Gastroesophageal sphincter (tissue), 4 donors: Measurements from ENCODE around the gene YDJC. TPM values are rescaled to one million over a fixed set of nuclear protein-coding genes. Genes with fewer than 3 reads are reported as not detected.

Experiments
- ATAC-seq: fragments of 150-250 bp; one replicate; pipeline ENCODE4 v1.9.1; 2016; ENCODE audit warnings: mild to moderate bottlenecking, moderate library complexity
- H3K27ac ChIP-seq, 4 donors: fragments of 200-600 bp; sonication (generic) in 3 of 4; 1 replicate in 3 of 4; 2 replicates in 1 of 4; pipeline ENCODE4 v1.5.1; 2016 to 2019
- H3K27me3 ChIP-seq: fragments of 200-600 bp; sonication (generic); one replicate; pipeline ENCODE4 v1.5.1; 2019
- H3K36me3 ChIP-seq, 2 donors: fragments of 200-600 bp; sonication (generic); one replicate each; pipeline ENCODE4 v1.5.1; 2019; ENCODE audit warnings: control low read depth in 1 of 2
- H3K4me1 ChIP-seq, 3 donors: fragments of 200-600 bp; sonication (generic); 1 replicate in 2 of 3; 2 replicates in 1 of 3; pipeline ENCODE4 v1.5.1; 2016 to 2019; ENCODE audit warnings: control low read depth in 2 of 3
- H3K4me3 ChIP-seq, 2 donors: fragments of 200-600 bp; sonication (generic); one replicate each; pipeline ENCODE4 v1.5.1; 2019; ENCODE audit warnings: mild to moderate bottlenecking in 1 of 2, moderate library complexity in 1 of 2
- H3K9me3 ChIP-seq, 3 donors: fragments of 200-600 bp; sonication (generic); one replicate each; pipeline ENCODE4 v1.5.1; 2017 to 2019; ENCODE audit warnings: control low read depth in 2 of 3
- CTCF ChIP-seq, 4 experiments: fragments of 200-600 bp in 2 of 4; fragments of 450-650 bp in 2 of 4; sonication (generic) in 1 of 4; IDR thresholded peaks; one replicate each; pipeline ENCODE4 v1.5.1; 2017 to 2019; ENCODE audit warnings: antibody characterized with exemption in 4 of 4, mild to moderate bottlenecking in 2 of 4, moderate library complexity in 2 of 4
- EP300 ChIP-seq: sonication (generic); formaldehyde crosslinking; IDR thresholded peaks from one replicate; pipeline ENCODE4 v1.6.1; 2017; ENCODE audit warnings: antibody characterized with exemption, mild to moderate bottlenecking
- POLR2A ChIP-seq, 2 donors: fragments of 450-650 bp; IDR thresholded peaks; one replicate each; pipeline ENCODE4 v1.6.1; 2017; ENCODE audit warnings: antibody characterized with exemption in 2 of 2, mild to moderate bottlenecking in 2 of 2, moderate library complexity in 1 of 2
- POLR2AphosphoS5 ChIP-seq: sonication (generic); formaldehyde crosslinking; IDR thresholded peaks from one replicate; pipeline ENCODE4 v1.6.1; 2017; ENCODE audit warnings: antibody characterized with exemption
- WGBS, 2 donors: methylation state at CpG; one replicate each; pipeline ENCODE4 v1.1.5; 2018; ENCODE audit warnings: low coverage in 1 of 2; 5-methylcytosine and 5-hydroxymethylcytosine counted together
- total RNA-seq, 4 donors: library from RNA; depleted of rRNA; stranded (reverse); fragments of >200 nt; gene quantifications; one replicate each; pipeline ENCODE4 v1.1.0, GENCODE V29; 2016

Gene YDJC
- total RNA-seq, 4 donors from 2014 or later, result 13.1 to 23.6 (median 22.1) TPM

GRCh38 chr22:21606775-21607174, 23.0 kb downstream of the YDJC start:
- no peak overlapping the region for H3K27ac ChIP-seq
- H3K9me3 ChIP-seq, result no peaks in the 10 kb centered on the region
- peaks cover 0 to 21% of the 10 kb centered on the region in 2 donors for H3K36me3 ChIP-seq
- peaks cover 0 to 35% (median 0%) of the 10 kb centered on the region in 3 donors for H3K4me1 ChIP-seq
- WGBS, 2 donors, result 96 to 100% methylated on average over 2 to 4 of the region's 8 CpGs
- no peaks in the 10 kb centered on the region for H3K27me3 ChIP-seq
- no peak overlapping the region for H3K4me3 ChIP-seq
- TF ChIP-seq POLR2A (IDR thresholded peaks at IDR 0.05) (no peak), EP300 (no peak), CTCF (IDR thresholded peaks at IDR 0.05) (no peak), POLR2AphosphoS5 (no peak)
- no peak for ATAC-seq

GRCh38 chr22:21605887-21606564, 23.8 kb downstream of the YDJC start:
- TF ChIP-seq POLR2AphosphoS5, result no peak
- TF ChIP-seq CTCF (IDR thresholded peaks at IDR 0.05), result no peak
- no peak for TF ChIP-seq POLR2A (IDR thresholded peaks at IDR 0.05)
- no peak for TF ChIP-seq EP300
- H3K4me1 ChIP-seq, result peaks cover 0 to 28% (median 0%) of the 10 kb centered on the region in 3 donors
- peaks cover 0 to 13% of the 10 kb centered on the region in 2 donors for H3K36me3 ChIP-seq
- WGBS, 2 donors, result 100% methylated on average over 1 of the region's 7 CpGs; no CpG with 5 or more reads in 1 of the 2 donors
- H3K4me3 ChIP-seq, result no peak overlapping the region
- H3K9me3 ChIP-seq, result no peaks in the 10 kb centered on the region
- H3K27ac ChIP-seq, result no peak overlapping the region
- ATAC-seq, result no peak
- no peaks in the 10 kb centered on the region for H3K27me3 ChIP-seq

- TF ChIP-seq CTCF (IDR thresholded peaks at IDR 0.05) (no peak), POLR2AphosphoS5 (no peak), EP300 (no peak), POLR2A (IDR thresholded peaks at IDR 0.05) (no peak)
- no peaks in the 10 kb centered on the region for H3K36me3 ChIP-seq
- H3K27me3 ChIP-seq, result no peaks in the 10 kb centered on the region
- WGBS, 2 donors, result 78 to 79% methylated on average over 4 to 6 of the region's 9 CpGs
- H3K9me3 ChIP-seq, result no peaks in the 10 kb centered on the region
- H3K4me3 ChIP-seq, result no peak overlapping the region
- H3K27ac ChIP-seq, result no peak overlapping the region
- ATAC-seq, result no peak
- peaks cover 0 to 41% (median 0%) of the 10 kb centered on the region in 3 donors for H3K4me1 ChIP-seq
Measured at GRCh38 chr22:21603973-21604372, 25.8 kb downstream of the YDJC start.

GRCh38 chr22:21602579-21602978, 27.2 kb downstream of the YDJC start:
- Histone ChIP-seq H3K4me3 (no peak overlapping the region), H3K9me3 (no peaks in the 10 kb centered on the region), H3K36me3 (no peaks in the 10 kb centered on the region), H3K27me3 (no peaks in the 10 kb centered on the region), H3K4me1 (peaks cover 0 to 45% (median 0%) of the 10 kb centered on the region in 3 donors), H3K27ac (no peak overlapping the region)
- WGBS, 2 donors, result 90% methylated on average over 1 to 2 of the region's 6 CpGs
- TF ChIP-seq POLR2A (IDR thresholded peaks at IDR 0.05), result no peak
- no peak for TF ChIP-seq EP300
- TF ChIP-seq CTCF (IDR thresholded peaks at IDR 0.05), result no peak
- TF ChIP-seq POLR2AphosphoS5, result no peak
- no peak for ATAC-seq
